B cell (primary cell): ENCODE data around the gene TMEM86B.

ENCODE experiments used
- EZH2 ChIP-seq: IDR thresholded peaks from 2 replicates; pipeline ENCODE4 v1.6.1; 2012; ENCODE audit warnings: borderline replicate concordance, low read depth, mild to moderate bottlenecking, moderate library complexity, low read length; ENCODE audit not compliant: insufficient read depth, poor library complexity, severe bottlenecking
- TF ChIP-seq, protein P1 (sequence below): fragments of 200-600 bp; IDR thresholded peaks from one replicate; pipeline ENCODE4 v1.8.0; 2022; ENCODE audit warnings: antibody characterized with exemption, mild to moderate bottlenecking

GRCh38 chr19:55189403-55189835, 39.1 kb downstream of the TMEM86B start:
- TF ChIP-seq, protein P1, sequence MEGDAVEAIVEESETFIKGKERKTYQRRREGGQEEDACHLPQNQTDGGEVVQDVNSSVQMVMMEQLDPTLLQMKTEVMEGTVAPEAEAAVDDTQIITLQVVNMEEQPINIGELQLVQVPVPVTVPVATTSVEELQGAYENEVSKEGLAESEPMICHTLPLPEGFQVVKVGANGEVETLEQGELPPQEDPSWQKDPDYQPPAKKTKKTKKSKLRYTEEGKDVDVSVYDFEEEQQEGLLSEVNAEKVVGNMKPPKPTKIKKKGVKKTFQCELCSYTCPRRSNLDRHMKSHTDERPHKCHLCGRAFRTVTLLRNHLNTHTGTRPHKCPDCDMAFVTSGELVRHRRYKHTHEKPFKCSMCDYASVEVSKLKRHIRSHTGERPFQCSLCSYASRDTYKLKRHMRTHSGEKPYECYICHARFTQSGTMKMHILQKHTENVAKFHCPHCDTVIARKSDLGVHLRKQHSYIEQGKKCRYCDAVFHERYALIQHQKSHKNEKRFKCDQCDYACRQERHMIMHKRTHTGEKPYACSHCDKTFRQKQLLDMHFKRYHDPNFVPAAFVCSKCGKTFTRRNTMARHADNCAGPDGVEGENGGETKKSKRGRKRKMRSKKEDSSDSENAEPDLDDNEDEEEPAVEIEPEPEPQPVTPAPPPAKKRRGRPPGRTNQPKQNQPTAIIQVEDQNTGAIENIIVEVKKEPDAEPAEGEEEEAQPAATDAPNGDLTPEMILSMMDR: no peak
- no peak for TF ChIP-seq EZH2
